Measurements from ENCODE around the gene CYB561D1. TPM values are rescaled to one million over a fixed set of nuclear protein-coding genes. Genes with fewer than 3 reads are reported as not detected.
"Not testable (repeated sequence)": the region's sequence is repeated elsewhere in the genome, so short reads cannot be mapped to it uniquely, and the experiment has no call there.

Gene CYB561D1
- total RNA-seq = 1 to 10 TPM; 6.6 to 9.1 (median 8.2) TPM

DNA sequence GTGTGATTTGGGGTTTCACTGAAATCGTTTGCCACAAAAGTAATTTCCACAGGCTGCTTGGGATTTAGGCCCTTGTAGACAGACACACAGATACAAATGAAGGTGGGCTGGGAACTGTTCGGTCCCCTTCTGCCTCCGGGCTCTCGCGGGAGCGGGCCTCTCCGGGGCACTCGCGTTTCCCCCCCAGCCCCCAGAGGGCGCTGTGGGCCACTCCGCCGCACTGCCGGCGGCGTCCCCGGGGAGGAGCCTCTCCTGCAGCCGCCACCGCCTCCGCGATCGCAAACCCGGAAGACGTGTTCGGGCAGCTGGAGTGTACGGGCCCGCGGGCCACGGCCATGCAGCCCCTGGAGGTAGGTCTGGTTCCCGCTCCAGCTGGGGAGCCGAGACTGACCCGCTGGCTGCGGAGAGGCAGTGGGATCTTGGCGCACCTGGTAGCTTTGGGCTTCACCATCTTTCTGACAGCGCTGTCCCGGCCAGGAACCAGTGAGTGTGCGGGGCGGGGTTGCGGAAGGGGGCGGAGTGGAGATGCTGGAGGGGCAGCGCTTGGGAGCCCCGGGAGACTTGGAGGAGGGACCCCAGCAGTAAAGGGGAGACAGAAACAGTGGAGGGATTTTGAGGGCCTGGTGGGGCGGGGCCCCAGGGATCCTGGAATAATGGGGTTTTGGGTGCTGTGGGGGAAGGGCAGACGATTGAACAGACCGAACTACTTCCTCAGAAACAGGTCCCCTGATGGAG lies at the start of gene CYB561D1:
Gene CYB561D1 (plus strand): TSS at position 290 of the 735 bp plus-strand sequence. CDS start 46 bp downstream, at position 336.
- Histone ChIP-seq H3K4me1 (no peaks in the 10 kb centered on the region), H3K36me3 (peaks cover 3% of the 10 kb centered on the region)

DNA sequence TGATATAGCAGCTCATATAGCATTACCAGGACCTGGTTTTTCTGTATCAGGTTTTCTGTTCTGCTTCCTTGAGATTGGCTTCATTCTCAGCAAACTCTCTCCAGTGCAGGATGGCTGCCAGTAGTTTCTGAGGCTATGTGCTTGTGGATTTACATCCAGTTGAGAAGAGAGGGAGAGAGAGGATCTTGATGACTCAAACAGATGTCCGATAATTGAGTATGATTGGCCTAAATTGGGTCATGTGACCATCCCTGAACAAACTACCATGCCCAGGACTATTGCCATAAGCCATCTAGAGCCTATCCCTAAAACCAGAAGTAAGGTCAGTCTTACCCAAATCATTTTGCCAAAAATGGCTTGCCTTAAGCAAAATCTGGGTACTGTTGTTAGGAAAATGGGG lies 49.5 kb upstream of the CYB561D1 start:
- no peak for DNase-seq (ENCODE audit: low spot score in 2 of 2)
- no peaks in the 10 kb centered on the region for H3K9me3 ChIP-seq
- H3K27me3 ChIP-seq = peaks cover 0 to 31% of the 10 kb centered on the region in 2 donors
- H3K36me3 ChIP-seq = no peaks in the 10 kb centered on the region
- intact Hi-C loops (cut with DNase I; ENCODE audit: low total_unique reads) = no loop called here
- no peak overlapping the region for H3K27ac ChIP-seq
- no peaks in the 10 kb centered on the region for H3K4me1 ChIP-seq
- no peak overlapping the region for H3K4me3 ChIP-seq
- TF ChIP-seq POLR2A (IDR thresholded peaks at IDR 0.05) = no peak
- TF ChIP-seq, protein P1, sequence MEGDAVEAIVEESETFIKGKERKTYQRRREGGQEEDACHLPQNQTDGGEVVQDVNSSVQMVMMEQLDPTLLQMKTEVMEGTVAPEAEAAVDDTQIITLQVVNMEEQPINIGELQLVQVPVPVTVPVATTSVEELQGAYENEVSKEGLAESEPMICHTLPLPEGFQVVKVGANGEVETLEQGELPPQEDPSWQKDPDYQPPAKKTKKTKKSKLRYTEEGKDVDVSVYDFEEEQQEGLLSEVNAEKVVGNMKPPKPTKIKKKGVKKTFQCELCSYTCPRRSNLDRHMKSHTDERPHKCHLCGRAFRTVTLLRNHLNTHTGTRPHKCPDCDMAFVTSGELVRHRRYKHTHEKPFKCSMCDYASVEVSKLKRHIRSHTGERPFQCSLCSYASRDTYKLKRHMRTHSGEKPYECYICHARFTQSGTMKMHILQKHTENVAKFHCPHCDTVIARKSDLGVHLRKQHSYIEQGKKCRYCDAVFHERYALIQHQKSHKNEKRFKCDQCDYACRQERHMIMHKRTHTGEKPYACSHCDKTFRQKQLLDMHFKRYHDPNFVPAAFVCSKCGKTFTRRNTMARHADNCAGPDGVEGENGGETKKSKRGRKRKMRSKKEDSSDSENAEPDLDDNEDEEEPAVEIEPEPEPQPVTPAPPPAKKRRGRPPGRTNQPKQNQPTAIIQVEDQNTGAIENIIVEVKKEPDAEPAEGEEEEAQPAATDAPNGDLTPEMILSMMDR (IDR thresholded peaks at IDR 0.05) = no peak
- TF ChIP-seq POLR2AphosphoS5 (IDR thresholded peaks at IDR 0.05) = no peak

More for the DNA sequence above, at the start of gene CYB561D1:
- DNase-seq (ENCODE audit: low spot score in 2 of 2) = peak; percentile 77 to 85
- Histone ChIP-seq H3K4me3 (peak within 1 kb of the TSS; percentile 85 to 87 (median 86)), H3K27me3 (no peaks in the 10 kb centered on the region), H3K27ac (peak within 1 kb of the TSS; percentile 60 to 74), H3K9me3 (no peaks in the 10 kb centered on the region)
- intact Hi-C loops (cut with DNase I; ENCODE audit: low total_unique reads) = loop anchor here (5.0 kb wide), 1 partner anchor 38 kb away; no protein-coding TSS in a partner anchor
- TF ChIP-seq POLR2AphosphoS5 (IDR thresholded peaks at IDR 0.05) = peak; percentile 42 to 78 (median 63)
- TF ChIP-seq POLR2A (IDR thresholded peaks at IDR 0.05) = no peak
- TF ChIP-seq, protein P1 (IDR thresholded peaks at IDR 0.05) = peak; percentile 69 to 91 (median 88)

GRCh38 chr1:109445949-109446695 lies 47.8 kb upstream of the CYB561D1 start:
- intact Hi-C loops (cut with DNase I; ENCODE audit: low total_unique reads); H3K4me3 ChIP-seq; H3K4me1 ChIP-seq; DNase-seq (ENCODE audit: low spot score in 2 of 2); H3K9me3 ChIP-seq; H3K36me3 ChIP-seq; H3K27ac ChIP-seq: not testable (repeated sequence)
- peaks cover 0 to 31% of the 10 kb centered on the region in 2 donors for H3K27me3 ChIP-seq

DNA sequence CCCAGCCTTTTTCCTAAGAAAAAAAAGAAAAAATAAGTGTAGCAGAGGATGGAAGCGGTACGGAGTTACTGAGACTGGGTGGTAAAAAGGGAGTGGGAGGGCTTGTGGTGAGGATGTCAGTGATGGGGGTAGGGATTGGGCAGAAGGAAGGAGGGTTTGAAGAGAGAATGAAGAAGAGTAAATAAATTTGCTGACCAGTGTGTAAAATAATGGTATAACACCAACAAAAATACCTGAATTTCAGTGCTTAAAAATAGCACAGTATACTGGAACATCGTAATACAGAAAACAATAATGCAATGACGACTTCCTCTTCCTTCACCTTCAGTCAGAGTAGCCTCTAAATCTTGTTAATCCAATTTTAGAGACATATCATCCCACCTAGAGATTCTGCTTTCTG lies 46.4 kb upstream of the CYB561D1 start:
- H3K36me3 ChIP-seq = no peaks in the 10 kb centered on the region
- intact Hi-C loops (cut with DNase I; ENCODE audit: low total_unique reads) = no loop called here
- H3K9me3 ChIP-seq = no peaks in the 10 kb centered on the region
- H3K4me1 ChIP-seq = no peaks in the 10 kb centered on the region
- DNase-seq (ENCODE audit: low spot score in 2 of 2) = no peak
- no peak overlapping the region for H3K27ac ChIP-seq
- TF ChIP-seq POLR2AphosphoS5 (IDR thresholded peaks at IDR 0.05) = no peak
- TF ChIP-seq, protein P1 (IDR thresholded peaks at IDR 0.05) = no peak
- no peak for TF ChIP-seq POLR2A (IDR thresholded peaks at IDR 0.05)
- no peak overlapping the region for H3K4me3 ChIP-seq
- peaks cover 0 to 26% of the 10 kb centered on the region in 2 donors for H3K27me3 ChIP-seq

GRCh38 chr1:109454497-109455133 lies 39.3 kb upstream of the CYB561D1 start:
- intact Hi-C loops (cut with DNase I; ENCODE audit: low total_unique reads) = no loop called here
- Histone ChIP-seq H3K4me3 (no peak overlapping the region), H3K4me1 (no peaks in the 10 kb centered on the region), H3K27me3 (peaks cover 0 to 6% of the 10 kb centered on the region in 2 donors), H3K36me3 (no peaks in the 10 kb centered on the region), H3K9me3 (peaks cover 0 to 8% of the 10 kb centered on the region in 2 donors), H3K27ac (no peak overlapping the region)
- TF ChIP-seq POLR2AphosphoS5 (IDR thresholded peaks at IDR 0.05) = no peak
- TF ChIP-seq POLR2A (IDR thresholded peaks at IDR 0.05) = no peak
- TF ChIP-seq, protein P1 (IDR thresholded peaks at IDR 0.05) = no peak
- DNase-seq (ENCODE audit: low spot score in 2 of 2) = no peak

Data from breast epithelium (tissue), 4 donors.